GM19099 (cell line): ENCODE measurements around the gene SF1.
A peak's percentile ranks its signal among the peaks of the same experiment; 100 is the strongest.

Experiments
- POLR2A ChIP-seq: IDR thresholded peaks from 3 replicates; pipeline ENCODE4 v1.6.1; 2011; ENCODE audit warnings: low read depth; ENCODE audit not compliant: insufficient read length; ENCODE audit errors: extremely low read depth

The SF1 gene, protein sequence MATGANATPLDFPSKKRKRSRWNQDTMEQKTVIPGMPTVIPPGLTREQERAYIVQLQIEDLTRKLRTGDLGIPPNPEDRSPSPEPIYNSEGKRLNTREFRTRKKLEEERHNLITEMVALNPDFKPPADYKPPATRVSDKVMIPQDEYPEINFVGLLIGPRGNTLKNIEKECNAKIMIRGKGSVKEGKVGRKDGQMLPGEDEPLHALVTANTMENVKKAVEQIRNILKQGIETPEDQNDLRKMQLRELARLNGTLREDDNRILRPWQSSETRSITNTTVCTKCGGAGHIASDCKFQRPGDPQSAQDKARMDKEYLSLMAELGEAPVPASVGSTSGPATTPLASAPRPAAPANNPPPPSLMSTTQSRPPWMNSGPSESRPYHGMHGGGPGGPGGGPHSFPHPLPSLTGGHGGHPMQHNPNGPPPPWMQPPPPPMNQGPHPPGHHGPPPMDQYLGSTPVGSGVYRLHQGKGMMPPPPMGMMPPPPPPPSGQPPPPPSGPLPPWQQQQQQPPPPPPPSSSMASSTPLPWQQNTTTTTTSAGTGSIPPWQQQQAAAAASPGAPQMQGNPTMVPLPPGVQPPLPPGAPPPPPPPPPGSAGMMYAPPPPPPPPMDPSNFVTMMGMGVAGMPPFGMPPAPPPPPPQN

DNA sequence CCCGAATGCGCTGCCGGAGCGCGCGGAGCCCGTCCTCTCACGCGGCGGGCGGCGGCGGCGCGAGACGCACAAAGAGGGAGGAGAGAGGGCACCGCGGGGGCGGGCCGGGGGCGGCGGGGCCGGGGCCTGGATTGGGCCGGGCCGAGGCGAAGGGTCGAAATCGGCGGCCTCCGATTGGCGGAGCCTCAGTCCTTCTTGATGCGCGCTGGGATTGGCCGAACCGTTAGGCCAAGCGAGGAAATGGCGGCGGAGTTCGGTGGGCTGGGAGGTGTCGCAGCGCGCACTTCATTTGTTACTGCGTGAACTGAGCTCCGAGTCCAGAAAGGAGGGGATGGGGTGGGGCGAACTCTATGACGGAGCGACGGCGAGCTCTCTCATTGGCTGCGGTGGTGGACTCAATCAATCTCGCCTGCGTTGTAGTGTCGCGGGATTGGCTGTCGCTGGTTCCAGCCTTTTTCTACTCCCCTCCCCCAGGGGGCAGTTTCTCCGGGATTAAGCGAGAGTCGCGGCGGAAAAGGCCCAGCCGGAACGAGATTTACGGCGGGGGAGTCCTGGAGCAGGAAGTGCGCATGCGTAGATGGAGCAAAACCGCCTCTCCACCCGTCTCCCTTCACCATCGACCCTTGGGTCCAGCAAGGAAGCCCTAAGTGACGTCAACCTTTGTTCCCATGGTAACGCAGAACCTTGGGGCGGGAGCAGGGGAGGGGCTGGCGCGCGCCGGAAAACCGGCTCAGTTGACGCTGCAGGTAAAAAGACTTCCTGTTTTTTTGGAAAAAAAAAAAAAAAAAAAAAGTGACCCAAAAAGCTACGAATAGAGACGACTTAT, at the start of gene SF1:
TSS of gene SF1 (minus strand) at position 70 of the 826 bp plus-strand sequence. CDS start 150 bp downstream, outside the sequence.
- TF ChIP-seq POLR2A: peak; percentile 85

DNA sequence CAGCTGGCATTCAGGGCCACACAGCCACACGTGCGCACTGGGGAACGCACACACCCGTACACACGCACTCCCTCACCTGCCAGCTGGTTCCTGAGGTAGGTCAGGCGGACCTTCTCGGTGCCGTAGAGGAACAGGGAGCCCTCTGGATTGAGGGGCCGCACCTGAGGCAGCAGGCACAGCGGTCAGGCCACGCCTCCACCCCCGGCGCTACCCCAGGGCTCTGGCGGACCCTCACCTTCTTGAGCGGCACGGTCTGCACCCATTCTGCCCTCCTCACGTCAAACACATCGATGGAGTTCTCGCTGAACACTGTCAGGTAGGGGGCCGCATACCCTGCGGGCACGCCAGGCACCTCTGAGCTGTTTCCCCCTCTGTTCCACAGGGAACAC, 49.1 kb upstream of the SF1 start:
- no peak for TF ChIP-seq POLR2A

GRCh38 chr11:64826578-64827450, 48.5 kb upstream of the SF1 start:
- TF ChIP-seq POLR2A: no peak

DNA sequence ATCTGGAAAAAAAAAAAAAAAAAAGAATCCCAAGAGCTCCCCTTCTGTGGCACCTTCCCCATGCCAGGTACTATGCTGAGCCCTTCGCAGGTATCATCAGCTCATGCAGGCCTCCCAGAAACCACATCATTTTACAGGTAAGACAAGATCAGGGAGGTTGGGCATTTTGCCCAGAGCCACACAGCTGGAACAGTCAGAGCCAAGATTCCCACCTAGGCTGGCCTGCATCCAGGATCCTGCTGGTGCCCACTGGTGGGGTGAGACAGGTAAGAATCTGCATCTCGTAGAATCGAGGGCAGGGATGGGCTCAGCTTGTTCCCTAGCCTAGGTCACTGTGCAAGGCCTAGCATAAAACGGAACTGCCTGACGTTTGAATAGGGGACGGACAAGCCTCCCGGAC, 47.7 kb upstream of the SF1 start:
- TF ChIP-seq POLR2A: no peak

- TF ChIP-seq POLR2A: no peak
Observed at GRCh38 chr11:64823568-64824119, 45.3 kb upstream of the SF1 start.

DNA sequence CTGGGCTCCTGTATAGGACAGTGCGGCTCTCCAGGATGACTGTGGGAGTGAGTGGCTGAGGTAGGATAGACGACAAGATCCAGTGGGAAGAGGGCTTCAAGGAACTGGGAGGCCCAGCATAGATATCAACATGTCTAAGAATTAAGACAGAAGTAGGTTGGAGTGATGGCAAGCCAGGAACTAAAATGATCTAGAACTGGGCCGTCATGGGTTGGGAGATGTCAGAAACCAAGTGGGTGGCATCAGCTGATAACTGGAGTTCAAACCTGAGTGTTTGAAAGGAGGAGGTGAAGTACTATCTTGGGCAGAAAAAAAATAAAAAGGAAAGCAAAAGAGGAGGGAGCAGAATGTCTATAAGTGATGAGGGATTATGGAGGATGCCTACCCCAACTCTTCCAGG, 39.1 kb upstream of the SF1 start:
- no peak for TF ChIP-seq POLR2A

- no peak for TF ChIP-seq POLR2A
Observed at GRCh38 chr11:64814712-64815187, 36.4 kb upstream of the SF1 start.

- TF ChIP-seq POLR2A: no peak
Observed at GRCh38 chr11:64813826-64814225, 35.5 kb upstream of the SF1 start.

DNA sequence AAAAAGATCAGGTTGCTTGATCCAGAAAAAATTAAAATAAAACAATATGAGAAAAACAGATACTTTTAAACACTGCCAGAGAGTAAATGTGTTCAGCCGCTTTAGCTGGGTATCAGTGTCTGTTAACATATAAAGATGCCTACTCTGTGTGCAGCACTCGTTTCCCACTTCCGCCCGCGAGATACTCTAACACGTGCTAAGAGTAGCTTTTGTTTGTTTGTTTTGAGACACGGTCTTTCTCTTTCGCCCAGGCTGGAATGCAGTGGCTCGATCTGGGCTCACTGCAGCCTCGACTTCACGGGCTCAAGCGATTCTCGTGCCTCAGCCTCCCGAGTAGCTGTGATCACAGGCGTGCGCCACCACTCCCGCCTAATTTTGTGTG, 32.5 kb upstream of the SF1 start:
- no peak for TF ChIP-seq POLR2A

DNA sequence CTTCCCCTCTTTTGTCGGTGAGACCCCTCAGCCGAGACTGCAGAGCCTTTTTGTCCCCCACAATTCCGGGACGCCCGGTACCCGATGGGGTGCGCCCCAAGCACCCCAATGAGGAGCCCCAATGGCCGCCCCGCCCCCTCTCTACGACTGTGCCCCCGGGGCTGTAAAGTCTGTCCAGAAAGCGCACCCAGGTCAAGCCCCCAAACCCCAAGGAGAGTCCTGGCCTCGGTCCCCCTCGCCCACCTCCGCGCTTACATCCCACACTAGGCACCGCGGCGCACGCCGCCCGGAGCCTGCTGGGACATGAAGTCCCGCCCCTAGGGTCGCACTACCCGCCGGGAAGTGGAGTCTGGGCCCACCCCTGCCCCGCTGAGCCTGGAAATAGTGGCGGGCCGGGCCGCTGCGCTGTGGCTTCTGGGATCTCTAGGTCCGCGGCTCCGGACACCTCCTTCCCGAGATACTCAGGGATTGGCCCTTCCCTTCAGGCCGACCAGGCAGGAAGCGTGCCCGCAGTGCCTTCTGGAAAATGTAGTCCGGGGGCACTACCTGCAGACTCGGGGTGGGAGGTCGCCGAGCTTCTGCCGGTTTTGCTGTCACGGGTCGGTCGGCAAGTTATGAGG, 32.0 kb upstream of the SF1 start, which contains the start of gene MEN1:
TSS of gene MEN1 (minus strand) at position 281 of the 620 bp plus-strand sequence. CDS start 442 bp downstream, outside the sequence.
- TF ChIP-seq POLR2A: peak; percentile 68

DNA sequence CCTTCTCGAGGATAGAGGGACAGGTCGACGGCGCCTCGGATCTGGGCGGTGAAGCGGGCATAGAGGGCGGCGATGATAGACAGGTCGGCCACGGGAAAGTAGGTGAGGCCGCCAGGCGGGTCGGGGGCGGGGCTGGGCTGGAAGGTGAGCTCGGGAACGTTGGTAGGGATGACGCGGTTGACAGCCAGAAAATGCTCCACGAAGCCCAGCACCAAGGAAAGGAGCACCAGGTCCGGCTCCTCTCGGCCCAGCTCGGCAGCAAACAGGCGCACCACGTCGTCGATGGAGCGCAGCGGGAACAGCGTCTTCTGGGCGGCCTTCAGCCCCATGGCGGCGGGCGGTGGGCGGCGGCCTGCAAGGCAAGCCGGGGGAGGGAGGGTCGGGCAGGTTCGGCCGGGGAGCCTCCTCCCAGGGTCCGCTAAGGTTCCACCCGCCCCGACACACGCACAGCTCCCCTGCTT, 31.5 kb upstream of the SF1 start:
- no peak for TF ChIP-seq POLR2A

DNA sequence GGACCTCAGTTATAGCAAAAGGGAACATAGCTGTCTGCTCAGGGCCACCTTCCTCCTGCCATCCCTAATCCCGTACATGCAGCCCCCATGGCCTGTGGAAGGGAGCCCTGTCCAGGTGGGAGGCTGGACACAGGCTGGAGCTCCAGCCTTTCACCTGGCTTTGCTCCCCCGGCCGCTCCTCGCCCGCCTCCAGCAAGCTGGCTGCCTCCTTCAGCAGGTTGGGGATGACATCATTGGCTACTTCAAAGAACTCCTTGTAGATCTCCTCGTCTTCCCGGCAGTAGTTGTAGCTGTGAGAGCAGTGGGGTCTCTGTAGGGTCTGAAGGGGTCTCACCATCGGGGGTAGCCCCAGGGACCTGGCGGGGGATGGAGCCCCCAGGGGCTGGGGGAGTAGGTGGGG, 27.1 kb upstream of the SF1 start:
- TF ChIP-seq POLR2A: no peak
